Measurements from ENCODE around the gene TMEM266.

The TMEM266 gene

GRCh38 chr15:76206325-76206976 lies 146.7 kb downstream of the TMEM266 start:
- DNase-seq, result no peak

- no peak for DNase-seq
Measured at GRCh38 chr15:76208084-76208785, 148.4 kb downstream of the TMEM266 start.

- no peak for DNase-seq
Measured at GRCh38 chr15:76208786-76209424, 149.1 kb downstream of the TMEM266 start.

GRCh38 chr15:76209523-76209922 lies 149.7 kb downstream of the TMEM266 start:
- DNase-seq, result no peak

GRCh38 chr15:76209942-76210341 lies 150.2 kb downstream of the TMEM266 start:
- DNase-seq, result no peak

GRCh38 chr15:76215634-76216033 lies 155.8 kb downstream of the TMEM266 start:
- no peak for DNase-seq

GRCh38 chr15:76217029-76217881 lies 157.5 kb downstream of the TMEM266 start:
- no peak for DNase-seq

- DNase-seq, result no peak
Measured at GRCh38 chr15:76217882-76218217, 158.1 kb downstream of the TMEM266 start.

GRCh38 chr15:76221085-76221767 lies 161.4 kb downstream of the TMEM266 start:
- no peak for DNase-seq

- DNase-seq, result no peak
Measured at GRCh38 chr15:76222159-76222558, 162.4 kb downstream of the TMEM266 start.

- no peak for DNase-seq
Measured at GRCh38 chr15:76223521-76223920, 163.7 kb downstream of the TMEM266 start.

- DNase-seq, result no peak
Measured at GRCh38 chr15:76229266-76229665, 169.5 kb downstream of the TMEM266 start.

GRCh38 chr15:76233921-76234320 lies 174.1 kb downstream of the TMEM266 start:
- no peak for DNase-seq

- DNase-seq, result peak; percentile 36
Measured at GRCh38 chr15:76234337-76234889, 174.6 kb downstream of the TMEM266 start.

- DNase-seq, result no peak
Measured at GRCh38 chr15:76235186-76235826, 175.5 kb downstream of the TMEM266 start.

- DNase-seq, result no peak
Measured at GRCh38 chr15:76236350-76236749, 176.6 kb downstream of the TMEM266 start.

- DNase-seq, result peak; percentile 68
Measured at GRCh38 chr15:76239786-76240185, 180.0 kb downstream of the TMEM266 start.

GRCh38 chr15:76245072-76245610 lies 185.4 kb downstream of the TMEM266 start:
- DNase-seq, result no peak

- no peak for DNase-seq
Measured at GRCh38 chr15:76251717-76252116, 191.9 kb downstream of the TMEM266 start.

- DNase-seq, result no peak
Measured at GRCh38 chr15:76252249-76252648, 192.5 kb downstream of the TMEM266 start.

GRCh38 chr15:76253691-76254473 lies 194.1 kb downstream of the TMEM266 start:
- no peak for DNase-seq
